ENCODE measurements around the gene PFKL.

Gene PFKL

DNA sequence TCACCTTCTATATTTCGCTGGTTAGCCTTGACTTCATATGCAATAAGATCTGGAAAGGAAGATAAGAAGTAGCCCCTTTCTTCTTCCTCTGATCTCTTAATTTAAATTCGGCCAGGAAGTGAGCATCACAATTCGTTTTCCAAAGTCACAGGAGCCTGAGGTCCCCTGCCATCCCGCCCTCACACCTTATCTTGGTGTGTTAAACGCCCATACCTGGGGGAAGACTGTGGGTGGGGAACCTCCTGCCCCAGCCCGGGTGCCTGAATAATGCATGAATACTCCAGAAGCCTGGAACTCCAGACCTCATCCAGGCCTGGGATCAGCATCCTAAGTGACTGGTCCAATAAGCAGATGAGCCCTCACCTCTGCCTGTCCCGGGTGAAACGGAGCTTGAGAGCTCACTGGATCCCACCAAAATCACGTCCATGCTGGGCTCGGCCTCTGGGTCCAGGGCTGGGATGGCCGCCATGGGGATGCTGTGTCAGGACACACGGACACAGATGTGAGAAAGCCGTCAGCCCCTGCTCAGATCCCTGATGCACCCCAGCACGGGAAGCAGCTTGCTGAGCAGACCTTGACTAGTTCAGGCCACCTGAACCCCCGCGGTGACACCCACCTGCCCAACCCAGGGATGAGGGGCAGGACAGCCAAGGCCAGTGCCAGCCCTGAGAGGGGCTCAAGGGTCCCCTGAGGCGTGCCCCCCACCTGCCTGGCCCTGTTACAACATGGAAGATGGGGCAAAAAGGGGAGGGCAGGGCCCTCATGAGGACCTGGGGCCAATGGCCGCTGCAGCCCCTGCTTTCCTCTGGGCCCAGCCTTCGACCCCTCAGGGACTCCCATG is 38.8 kb upstream of the PFKL start:
- H3K79me2 ChIP-seq (ENCODE audit: low read length), result no peaks in the 10 kb centered on the region
- DNase-seq, result no peak
- H3K27me3 ChIP-seq (replicated peaks; ENCODE audit: insufficient read depth, low read length), result peaks cover 48% of the 10 kb centered on the region
- no peaks in the 10 kb centered on the region for H3K9me3 ChIP-seq (replicated peaks; ENCODE audit: insufficient read depth, low read length)
- no peaks in the 10 kb centered on the region for H3K4me1 ChIP-seq (ENCODE audit: low read length)
- H3K36me3 ChIP-seq (replicated peaks; ENCODE audit: insufficient read depth, low read length), result no peaks in the 10 kb centered on the region
- H3K27ac ChIP-seq (ENCODE audit: low read length), result no peak overlapping the region
- H3K4me2 ChIP-seq (ENCODE audit: low read depth, low read length), result no peak overlapping the region
- H3K9me2 ChIP-seq (replicated peaks; ENCODE audit: insufficient read depth, low read length), result no peaks in the 10 kb centered on the region
- H3K9ac ChIP-seq (ENCODE audit: low read length), result no peak overlapping the region
- H4K20me1 ChIP-seq (ENCODE audit: insufficient read depth, low read length), result no peaks in the 10 kb centered on the region
- no peak overlapping the region for H2AFZ ChIP-seq (ENCODE audit: low read length)
- TF ChIP-seq EZH2phosphoT487 (IDR thresholded peaks at IDR 0.05; ENCODE audit: low read length), result no peak
- TF ChIP-seq, protein P1, sequence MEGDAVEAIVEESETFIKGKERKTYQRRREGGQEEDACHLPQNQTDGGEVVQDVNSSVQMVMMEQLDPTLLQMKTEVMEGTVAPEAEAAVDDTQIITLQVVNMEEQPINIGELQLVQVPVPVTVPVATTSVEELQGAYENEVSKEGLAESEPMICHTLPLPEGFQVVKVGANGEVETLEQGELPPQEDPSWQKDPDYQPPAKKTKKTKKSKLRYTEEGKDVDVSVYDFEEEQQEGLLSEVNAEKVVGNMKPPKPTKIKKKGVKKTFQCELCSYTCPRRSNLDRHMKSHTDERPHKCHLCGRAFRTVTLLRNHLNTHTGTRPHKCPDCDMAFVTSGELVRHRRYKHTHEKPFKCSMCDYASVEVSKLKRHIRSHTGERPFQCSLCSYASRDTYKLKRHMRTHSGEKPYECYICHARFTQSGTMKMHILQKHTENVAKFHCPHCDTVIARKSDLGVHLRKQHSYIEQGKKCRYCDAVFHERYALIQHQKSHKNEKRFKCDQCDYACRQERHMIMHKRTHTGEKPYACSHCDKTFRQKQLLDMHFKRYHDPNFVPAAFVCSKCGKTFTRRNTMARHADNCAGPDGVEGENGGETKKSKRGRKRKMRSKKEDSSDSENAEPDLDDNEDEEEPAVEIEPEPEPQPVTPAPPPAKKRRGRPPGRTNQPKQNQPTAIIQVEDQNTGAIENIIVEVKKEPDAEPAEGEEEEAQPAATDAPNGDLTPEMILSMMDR (IDR thresholded peaks at IDR 0.05; ENCODE audit: low read length), result no peak
- H3F3A ChIP-seq (ENCODE audit: insufficient read depth, low read length), result no peaks in the 10 kb centered on the region
- H3K4me3 ChIP-seq (ENCODE audit: low read length), result no peak overlapping the region

DNA sequence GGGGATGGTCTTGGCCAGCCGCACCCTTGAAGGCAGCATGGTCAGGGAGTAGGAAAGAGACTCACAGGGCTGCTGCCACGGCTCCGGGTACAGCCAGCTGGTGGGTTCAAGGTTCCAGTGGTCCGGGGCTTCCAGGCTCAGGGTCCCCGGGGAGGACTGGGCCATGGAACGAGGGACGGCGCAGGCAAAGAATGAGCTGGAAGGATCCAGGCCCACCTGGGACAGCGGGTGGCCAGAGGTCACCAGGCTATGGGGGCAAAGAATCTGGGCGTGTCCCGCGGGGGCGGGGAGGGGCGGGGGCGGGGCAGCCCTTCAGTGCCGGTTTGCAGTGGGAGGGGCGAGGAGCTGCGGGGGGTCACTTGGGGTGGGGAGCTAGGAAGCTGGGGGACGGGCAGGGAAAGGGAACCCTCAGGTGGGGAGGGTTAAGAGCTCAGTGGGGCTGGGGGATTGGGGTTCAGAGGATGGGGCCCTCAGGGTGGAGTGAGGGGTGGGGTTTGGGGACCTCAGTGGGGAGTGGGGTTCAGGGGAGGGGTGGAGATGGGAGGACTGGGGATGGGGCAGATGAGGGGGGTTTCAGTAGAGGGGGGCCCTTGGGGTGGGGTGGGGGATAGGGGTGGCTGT is 38.1 kb upstream of the PFKL start, which contains the start of gene DNMT3L:
Gene DNMT3L, minus strand, starts transcription at position 223 of the 621 bp plus-strand sequence. CDS start 638 bp downstream, outside the sequence.
- no peaks in the 10 kb centered on the region for H3K4me1 ChIP-seq (ENCODE audit: low read length)
- no peak for DNase-seq
- H3K9ac ChIP-seq (ENCODE audit: low read length), result no peak within 1 kb of the TSS
- H2AFZ ChIP-seq (ENCODE audit: low read length), result no peak within 1 kb of the TSS
- H3K9me2 ChIP-seq (replicated peaks; ENCODE audit: insufficient read depth, low read length), result no peaks in the 10 kb centered on the region
- no peaks in the 10 kb centered on the region for H3K79me2 ChIP-seq (ENCODE audit: low read length)
- H3K4me3 ChIP-seq (ENCODE audit: low read length), result no peak within 1 kb of the TSS
- H3K27me3 ChIP-seq (replicated peaks; ENCODE audit: insufficient read depth, low read length), result peaks cover 42% of the 10 kb centered on the region
- H3F3A ChIP-seq (ENCODE audit: insufficient read depth, low read length), result no peaks in the 10 kb centered on the region
- H3K36me3 ChIP-seq (replicated peaks; ENCODE audit: insufficient read depth, low read length), result no peaks in the 10 kb centered on the region
- no peak within 1 kb of the TSS for H3K27ac ChIP-seq (ENCODE audit: low read length)
- H3K9me3 ChIP-seq (replicated peaks; ENCODE audit: insufficient read depth, low read length), result no peaks in the 10 kb centered on the region
- H4K20me1 ChIP-seq (ENCODE audit: insufficient read depth, low read length), result no peaks in the 10 kb centered on the region
- TF ChIP-seq, protein P1 (IDR thresholded peaks at IDR 0.05; ENCODE audit: low read length), result no peak
- TF ChIP-seq EZH2 (optimal IDR thresholded peaks at IDR 0.05; ENCODE audit: low read depth, low read length), result no peak
- no peak for TF ChIP-seq EZH2phosphoT487 (IDR thresholded peaks at IDR 0.05; ENCODE audit: low read length)
- H3K4me2 ChIP-seq (ENCODE audit: low read depth, low read length), result no peak within 1 kb of the TSS

DNA sequence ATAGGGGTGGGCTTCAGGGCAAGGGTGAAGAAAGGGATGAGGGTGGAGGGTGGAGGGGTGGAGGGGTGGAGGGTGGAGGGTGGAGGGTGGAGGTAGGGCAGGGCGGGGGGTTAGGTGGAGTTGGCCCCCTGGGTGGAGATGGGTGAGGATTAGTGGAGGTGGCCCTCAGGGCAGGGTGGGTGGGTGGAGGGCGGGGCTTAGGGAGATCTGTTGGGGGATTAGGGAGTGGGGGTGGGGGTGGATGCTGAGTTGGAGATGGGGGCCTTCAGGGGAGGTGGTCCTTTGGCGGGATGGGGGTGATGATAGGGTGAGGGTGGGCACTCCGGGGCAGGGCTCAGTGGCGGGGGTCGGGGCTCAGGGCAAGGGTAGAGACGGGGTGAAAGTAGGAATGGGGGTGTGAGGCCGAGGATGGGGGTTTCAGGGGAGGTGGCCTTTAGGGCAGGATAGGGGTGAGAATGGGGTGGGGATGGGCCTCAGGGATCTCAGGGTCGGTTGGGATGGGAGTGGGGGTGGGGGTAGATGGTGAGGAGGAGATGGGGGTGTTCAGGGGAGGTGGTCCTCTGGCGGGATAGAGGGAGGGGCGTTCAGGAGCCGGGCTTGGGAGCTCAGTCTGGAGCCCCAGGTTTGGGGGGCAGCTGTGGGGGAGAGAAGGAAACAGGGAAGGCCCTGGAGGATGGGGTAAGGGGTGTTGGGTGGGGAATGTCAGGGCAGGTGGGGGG is 37.4 kb upstream of the PFKL start:
- no peaks in the 10 kb centered on the region for H3K36me3 ChIP-seq (replicated peaks; ENCODE audit: insufficient read depth, low read length)
- H3K4me3 ChIP-seq (ENCODE audit: low read length), result no peak overlapping the region
- H3K27ac ChIP-seq (ENCODE audit: low read length), result no peak overlapping the region
- H3K4me1 ChIP-seq (ENCODE audit: low read length), result no peaks in the 10 kb centered on the region
- no peaks in the 10 kb centered on the region for H3K9me2 ChIP-seq (replicated peaks; ENCODE audit: insufficient read depth, low read length)
- H3K9ac ChIP-seq (ENCODE audit: low read length), result no peak overlapping the region
- H2AFZ ChIP-seq (ENCODE audit: low read length), result no peak overlapping the region
- no peaks in the 10 kb centered on the region for H4K20me1 ChIP-seq (ENCODE audit: insufficient read depth, low read length)
- H3K79me2 ChIP-seq (ENCODE audit: low read length), result no peaks in the 10 kb centered on the region
- no peak overlapping the region for H3K4me2 ChIP-seq (ENCODE audit: low read depth, low read length)
- no peaks in the 10 kb centered on the region for H3K9me3 ChIP-seq (replicated peaks; ENCODE audit: insufficient read depth, low read length)
- TF ChIP-seq EZH2 (optimal IDR thresholded peaks at IDR 0.05; ENCODE audit: low read depth, low read length), result no peak
- TF ChIP-seq EZH2phosphoT487 (IDR thresholded peaks at IDR 0.05; ENCODE audit: low read length), result no peak
- TF ChIP-seq, protein P1 (IDR thresholded peaks at IDR 0.05; ENCODE audit: low read length), result no peak
- H3K27me3 ChIP-seq (replicated peaks; ENCODE audit: insufficient read depth, low read length), result peaks cover 42% of the 10 kb centered on the region
- H3F3A ChIP-seq (ENCODE audit: insufficient read depth, low read length), result no peaks in the 10 kb centered on the region
- DNase-seq, result no peak

Data from MM.1S (cell line).